Ramos (cell line): Measurements from ENCODE around the gene PLIN4.
"Not testable (repeated sequence)": the region's sequence is repeated elsewhere in the genome, so short reads cannot be mapped to it uniquely, and the experiment has no call there.

Experiments
- in situ Hi-C: fragments of 300-500 bp; cut with MboI; formaldehyde crosslinking; loops from one replicate; pipeline ENCODE4 v1.14.3; 2022; ENCODE audit warnings: low sequenced_read_pairs; ENCODE audit not compliant: unreplicated experiment

PLIN4 gene

GRCh38 chr19:4518345-4519171 lies at the start of gene PLIN4:
Gene PLIN4 (minus strand): TSS chr19:4518486. CDS start chr19:4518272, 214 bp downstream.
- in situ Hi-C loops: no loop called here

- in situ Hi-C loops: no loop called here
Measured at GRCh38 chr19:4567584-4568071, 49.3 kb upstream of the PLIN4 start.

GRCh38 chr19:4566402-4567051 lies 48.2 kb upstream of the PLIN4 start:
- in situ Hi-C loops: no loop called here

- in situ Hi-C loops: not testable (repeated sequence)
Measured at GRCh38 chr19:4563562-4563961, 45.3 kb upstream of the PLIN4 start.

- in situ Hi-C loops: not testable (repeated sequence)
Measured at GRCh38 chr19:4562085-4562484, 43.8 kb upstream of the PLIN4 start.

- in situ Hi-C loops: no loop called here
Measured at GRCh38 chr19:4559569-4559968, 41.3 kb upstream of the PLIN4 start, which contains the start of gene SEMA6B. Gene SEMA6B (minus strand): TSS chr19:4559684. CDS start chr19:4558457, 1,227 bp downstream.

GRCh38 chr19:4557971-4558941 lies 40.0 kb upstream of the PLIN4 start:
- in situ Hi-C loops: no loop called here

GRCh38 chr19:4557144-4557970 lies 39.1 kb upstream of the PLIN4 start:
- in situ Hi-C loops: no loop called here

- in situ Hi-C loops: no loop called here
Measured at GRCh38 chr19:4556597-4557127, 38.4 kb upstream of the PLIN4 start.

GRCh38 chr19:4555657-4556561 lies 37.6 kb upstream of the PLIN4 start:
- in situ Hi-C loops: no loop called here

- in situ Hi-C loops: no loop called here
Measured at GRCh38 chr19:4554717-4555116, 36.4 kb upstream of the PLIN4 start.

GRCh38 chr19:4553775-4554174 lies 35.5 kb upstream of the PLIN4 start:
- in situ Hi-C loops: no loop called here

- in situ Hi-C loops: no loop called here
Measured at GRCh38 chr19:4553092-4553695, 34.9 kb upstream of the PLIN4 start.

- in situ Hi-C loops: no loop called here
Measured at GRCh38 chr19:4552525-4552819, 34.2 kb upstream of the PLIN4 start.

GRCh38 chr19:4550479-4551050 lies 32.3 kb upstream of the PLIN4 start:
- in situ Hi-C loops: no loop called here

- in situ Hi-C loops: no loop called here
Measured at GRCh38 chr19:4550018-4550417, 31.7 kb upstream of the PLIN4 start.

GRCh38 chr19:4548238-4548584 lies 29.9 kb upstream of the PLIN4 start:
- in situ Hi-C loops: no loop called here
